Measurements from ENCODE around the gene GJA10. TPM values are rescaled to one million over a fixed set of nuclear protein-coding genes. Genes with fewer than 3 reads are reported as not detected.
"Not testable (repeated sequence)": the region's sequence is repeated elsewhere in the genome, so short reads cannot be mapped to it uniquely, and the experiment has no call there.

GJA10 gene
- total RNA-seq: not detected

- Mint-ChIP-seq H3K27ac (no peak within 1 kb of the TSS), H3K36me3 (no peaks in the 10 kb centered on the region), H3K4me1 (ENCODE audit: low read depth in 2 of 2) (no peaks in the 10 kb centered on the region), H3K4me3 (no peak within 1 kb of the TSS), H3K9me3 (no peaks in the 10 kb centered on the region), H3K27me3 (peaks cover 42 to 65% of the 10 kb centered on the region in 2 donors)
- no peak for DNase-seq (ENCODE audit: low spot score)
- no peak for ATAC-seq
Observed at GRCh38 chr6:89894169-89894568, at the start of gene GJA10. Gene GJA10, plus strand, starts transcription at chr6:89894469. Its CDS starts 0 bp downstream, at chr6:89894469.

- not testable (repeated sequence) for H3K4me3 Mint-ChIP-seq; H3K36me3 Mint-ChIP-seq; H3K27me3 Mint-ChIP-seq; H3K27ac Mint-ChIP-seq; DNase-seq (ENCODE audit: low spot score); H3K9me3 Mint-ChIP-seq; ATAC-seq
- H3K4me1 Mint-ChIP-seq (ENCODE audit: low read depth in 2 of 2): peaks cover 6 to 11% of the 10 kb centered on the region in 2 donors
Observed at GRCh38 chr6:89847513-89847912, 46.8 kb upstream of the GJA10 start.

GRCh38 chr6:89853068-89853467, 41.2 kb upstream of the GJA10 start:
- Mint-ChIP-seq H3K9me3 (no peaks in the 10 kb centered on the region), H3K4me3 (no peak overlapping the region), H3K27ac (no peak overlapping the region), H3K36me3 (peaks cover 13% of the 10 kb centered on the region), H3K4me1 (ENCODE audit: low read depth in 2 of 2) (peaks cover 0 to 5% of the 10 kb centered on the region in 2 donors), H3K27me3 (no peaks in the 10 kb centered on the region)
- ATAC-seq (no peak), DNase-seq (ENCODE audit: low spot score) (no peak)

GRCh38 chr6:89858041-89858440, 36.2 kb upstream of the GJA10 start:
- no peak for DNase-seq (ENCODE audit: low spot score)
- H3K4me3 Mint-ChIP-seq: no peak overlapping the region
- no peaks in the 10 kb centered on the region for H3K27me3 Mint-ChIP-seq
- peaks cover 2 to 17% of the 10 kb centered on the region in 2 donors for H3K4me1 Mint-ChIP-seq (ENCODE audit: low read depth in 2 of 2)
- no peak for ATAC-seq
- H3K27ac Mint-ChIP-seq: no peak overlapping the region
- peaks cover 32% of the 10 kb centered on the region for H3K36me3 Mint-ChIP-seq
- no peaks in the 10 kb centered on the region for H3K9me3 Mint-ChIP-seq

- Mint-ChIP-seq H3K27ac (peak overlapping the region; percentile 23 to 40), H3K4me3 (no peak overlapping the region), H3K9me3 (no peaks in the 10 kb centered on the region), H3K36me3 (peaks cover 36% of the 10 kb centered on the region), H3K27me3 (no peaks in the 10 kb centered on the region), H3K4me1 (ENCODE audit: low read depth in 2 of 2) (peaks cover 2 to 18% of the 10 kb centered on the region in 2 donors)
- DNase-seq (ENCODE audit: low spot score) (no peak), ATAC-seq (peak in 1 of 2 donors; percentile 77)
Observed at GRCh38 chr6:89859744-89860143, 34.5 kb upstream of the GJA10 start.

GRCh38 chr6:89862273-89862672, 32.0 kb upstream of the GJA10 start:
- peaks cover 2 to 18% of the 10 kb centered on the region in 2 donors for H3K4me1 Mint-ChIP-seq (ENCODE audit: low read depth in 2 of 2)
- ATAC-seq: no peak
- peak overlapping the region in 1 of 2 donors; percentile 5 for H3K27ac Mint-ChIP-seq
- no peak for DNase-seq (ENCODE audit: low spot score)
- peak overlapping the region; percentile 3 for H3K4me3 Mint-ChIP-seq
- no peaks in the 10 kb centered on the region for H3K9me3 Mint-ChIP-seq
- H3K36me3 Mint-ChIP-seq: peaks cover 44% of the 10 kb centered on the region
- no peaks in the 10 kb centered on the region for H3K27me3 Mint-ChIP-seq

- ATAC-seq (peak in 1 of 2 donors; percentile 51), DNase-seq (ENCODE audit: low spot score) (no peak)
- no peaks in the 10 kb centered on the region for H3K9me3 Mint-ChIP-seq
- peaks cover 2 to 18% of the 10 kb centered on the region in 2 donors for H3K4me1 Mint-ChIP-seq (ENCODE audit: low read depth in 2 of 2)
- H3K27ac Mint-ChIP-seq: peak overlapping the region in 1 of 2 donors; percentile 5
- no peak overlapping the region for H3K4me3 Mint-ChIP-seq
- peaks cover 46% of the 10 kb centered on the region for H3K36me3 Mint-ChIP-seq
- no peaks in the 10 kb centered on the region for H3K27me3 Mint-ChIP-seq
Observed at GRCh38 chr6:89862698-89863097, 31.6 kb upstream of the GJA10 start.

GRCh38 chr6:89866024-89866678, 28.1 kb upstream of the GJA10 start:
- H3K9me3 Mint-ChIP-seq: no peaks in the 10 kb centered on the region
- H3K4me3 Mint-ChIP-seq: no peak overlapping the region
- no peaks in the 10 kb centered on the region for H3K27me3 Mint-ChIP-seq
- DNase-seq (ENCODE audit: low spot score) (no peak), ATAC-seq (no peak)
- peaks cover 4 to 12% of the 10 kb centered on the region in 2 donors for H3K4me1 Mint-ChIP-seq (ENCODE audit: low read depth in 2 of 2)
- H3K27ac Mint-ChIP-seq: no peak overlapping the region
- H3K36me3 Mint-ChIP-seq: peaks cover 46% of the 10 kb centered on the region

- no peak for ATAC-seq
- no peaks in the 10 kb centered on the region for H3K9me3 Mint-ChIP-seq
Observed at GRCh38 chr6:89873721-89874120, 20.5 kb upstream of the GJA10 start.

GRCh38 chr6:89874438-89874837, 19.8 kb upstream of the GJA10 start:
- no peaks in the 10 kb centered on the region for H3K36me3 Mint-ChIP-seq
- no peaks in the 10 kb centered on the region for H3K27me3 Mint-ChIP-seq
- H3K9me3 Mint-ChIP-seq: no peaks in the 10 kb centered on the region
- H3K27ac Mint-ChIP-seq: no peak overlapping the region
- peaks cover 0 to 2% of the 10 kb centered on the region in 2 donors for H3K4me1 Mint-ChIP-seq (ENCODE audit: low read depth in 2 of 2)
- no peak for ATAC-seq
- no peak for DNase-seq (ENCODE audit: low spot score)
- no peak overlapping the region for H3K4me3 Mint-ChIP-seq

More at GRCh38 chr6:89873721-89874120, 20.5 kb upstream of the GJA10 start:
- H3K27me3 Mint-ChIP-seq: no peaks in the 10 kb centered on the region
- peaks cover 1% of the 10 kb centered on the region for H3K36me3 Mint-ChIP-seq
- peaks cover 0 to 2% of the 10 kb centered on the region in 2 donors for H3K4me1 Mint-ChIP-seq (ENCODE audit: low read depth in 2 of 2)
- no peak for DNase-seq (ENCODE audit: low spot score)
- H3K27ac Mint-ChIP-seq: no peak overlapping the region
- no peak overlapping the region for H3K4me3 Mint-ChIP-seq

GRCh38 chr6:89886378-89887120, 7.7 kb upstream of the GJA10 start:
- ATAC-seq (no peak), DNase-seq (ENCODE audit: low spot score) (no peak)

GRCh38 chr6:89887452-89888137, 6.7 kb upstream of the GJA10 start:
- H3K4me1 Mint-ChIP-seq (ENCODE audit: low read depth in 2 of 2): no peaks in the 10 kb centered on the region
- peak; percentile 41 to 67 for ATAC-seq
- H3K27me3 Mint-ChIP-seq: peaks cover 21 to 30% of the 10 kb centered on the region in 2 donors
- no peak for DNase-seq (ENCODE audit: low spot score)
- no peaks in the 10 kb centered on the region for H3K36me3 Mint-ChIP-seq
- no peak overlapping the region for H3K27ac Mint-ChIP-seq
- H3K9me3 Mint-ChIP-seq: no peaks in the 10 kb centered on the region
- no peak overlapping the region for H3K4me3 Mint-ChIP-seq

More at GRCh38 chr6:89886378-89887120, 7.7 kb upstream of the GJA10 start:
- no peaks in the 10 kb centered on the region for H3K36me3 Mint-ChIP-seq
- H3K27ac Mint-ChIP-seq: no peak overlapping the region
- H3K27me3 Mint-ChIP-seq: peaks cover 18 to 26% of the 10 kb centered on the region in 2 donors
- no peaks in the 10 kb centered on the region for H3K9me3 Mint-ChIP-seq
- H3K4me3 Mint-ChIP-seq: no peak overlapping the region
- no peaks in the 10 kb centered on the region for H3K4me1 Mint-ChIP-seq (ENCODE audit: low read depth in 2 of 2)

GRCh38 chr6:89888138-89888514, 6.1 kb upstream of the GJA10 start:
- Mint-ChIP-seq H3K4me3 (no peak overlapping the region), H3K9me3 (no peaks in the 10 kb centered on the region), H3K27ac (no peak overlapping the region), H3K27me3 (peaks cover 21 to 35% of the 10 kb centered on the region in 2 donors), H3K4me1 (ENCODE audit: low read depth in 2 of 2) (no peaks in the 10 kb centered on the region), H3K36me3 (no peaks in the 10 kb centered on the region)
- no peak for ATAC-seq
- DNase-seq (ENCODE audit: low spot score): no peak

GRCh38 chr6:89888871-89889270, 5.4 kb upstream of the GJA10 start:
- peak overlapping the region; percentile 11 for H3K4me3 Mint-ChIP-seq
- no peaks in the 10 kb centered on the region for H3K4me1 Mint-ChIP-seq (ENCODE audit: low read depth in 2 of 2)

More at GRCh38 chr6:89888871-89889270, 5.4 kb upstream of the GJA10 start:
- no peaks in the 10 kb centered on the region for H3K9me3 Mint-ChIP-seq
- no peaks in the 10 kb centered on the region for H3K36me3 Mint-ChIP-seq
- peak in 1 of 2 donors; percentile 68 for ATAC-seq
- DNase-seq (ENCODE audit: low spot score): no peak
- H3K27me3 Mint-ChIP-seq: peaks cover 28 to 43% of the 10 kb centered on the region in 2 donors
- H3K27ac Mint-ChIP-seq: no peak overlapping the region
